ENCODE results near the gene RBFA.

RBFA gene

DNA sequence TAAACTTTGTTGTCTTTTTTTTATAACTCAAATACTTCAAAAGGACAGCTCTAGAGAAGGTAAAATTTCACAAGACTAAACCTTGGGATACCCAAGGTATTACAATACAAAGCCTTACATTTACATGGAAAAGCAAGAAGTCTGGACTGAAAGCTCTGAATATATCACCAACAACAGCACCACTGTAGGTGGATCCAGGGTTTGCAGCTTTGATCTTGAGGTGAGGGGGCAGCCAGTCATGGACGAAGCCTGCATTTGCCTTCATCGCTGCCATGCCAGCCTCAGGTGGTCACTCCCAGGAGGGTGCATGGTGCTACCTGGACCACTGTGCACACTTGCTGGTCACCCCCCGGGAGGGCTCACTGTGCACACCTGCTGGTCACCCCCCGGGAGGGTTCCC lies 36.6 kb downstream of the RBFA start:
- in situ Hi-C loops (cut with HindIII; ENCODE audit: low sequenced_read_pairs), result no loop called here

DNA sequence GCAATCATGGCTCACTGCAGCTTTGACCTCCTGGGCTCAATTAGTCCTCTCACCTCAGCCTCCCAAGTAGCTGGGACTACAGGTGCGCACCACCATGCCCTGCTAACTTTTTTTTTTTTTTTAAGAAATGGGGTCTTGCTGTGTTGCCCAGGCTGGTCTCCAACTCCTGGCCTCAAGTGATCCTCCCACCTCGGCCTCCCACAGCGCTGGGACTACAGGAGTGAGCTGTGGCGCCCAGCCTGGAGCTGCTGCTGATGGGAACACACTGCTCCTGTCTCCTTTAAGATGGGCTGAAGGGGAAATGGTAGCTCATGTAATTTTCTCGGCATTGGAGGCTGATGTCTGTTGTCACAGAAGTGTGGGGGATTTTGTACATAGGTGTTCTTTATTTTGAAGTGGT lies 39.9 kb downstream of the RBFA start:
- in situ Hi-C loops (cut with HindIII; ENCODE audit: low sequenced_read_pairs), result no loop called here

DNA sequence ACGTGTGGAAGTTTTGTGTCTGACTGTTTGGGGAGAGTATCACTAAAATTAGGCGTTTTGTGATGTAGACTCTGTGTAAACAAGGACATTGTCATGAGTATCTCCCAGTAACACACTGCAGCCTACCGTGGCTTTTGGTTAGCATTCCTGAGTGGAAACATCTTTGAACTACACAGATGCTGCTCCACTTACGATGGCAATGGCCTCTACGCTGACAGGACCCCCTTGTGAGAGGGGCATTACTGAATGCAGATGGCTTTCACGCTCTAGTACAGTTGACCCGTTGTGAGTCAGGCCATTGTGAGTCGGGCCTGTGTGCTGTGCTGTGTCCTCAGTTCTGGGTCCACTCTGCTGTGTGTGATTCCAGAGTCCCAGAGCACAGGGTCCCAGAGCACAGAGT lies 40.5 kb downstream of the RBFA start:
- in situ Hi-C loops (cut with HindIII; ENCODE audit: low sequenced_read_pairs), result no loop called here

DNA sequence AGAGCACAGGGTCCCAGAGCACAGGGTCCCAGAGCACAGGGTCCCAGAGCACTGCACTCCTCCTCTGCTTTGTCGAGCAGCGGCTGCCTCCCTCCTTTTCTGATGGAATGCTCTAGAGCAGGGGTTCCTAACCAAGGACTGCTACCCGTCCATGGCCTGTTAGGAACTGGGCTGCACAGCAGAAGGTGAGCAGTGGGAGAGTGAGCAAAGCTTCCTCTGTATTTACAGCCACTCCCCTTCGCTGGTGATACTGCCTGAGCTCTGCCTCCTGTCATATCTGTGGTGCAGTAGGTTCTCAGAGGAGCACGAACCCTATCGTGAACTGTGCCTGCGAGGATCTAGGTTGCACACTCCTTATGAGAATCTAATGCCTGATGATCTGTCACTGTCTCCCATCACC lies 41.7 kb downstream of the RBFA start:
- in situ Hi-C loops (cut with HindIII; ENCODE audit: low sequenced_read_pairs), result no loop called here

DNA sequence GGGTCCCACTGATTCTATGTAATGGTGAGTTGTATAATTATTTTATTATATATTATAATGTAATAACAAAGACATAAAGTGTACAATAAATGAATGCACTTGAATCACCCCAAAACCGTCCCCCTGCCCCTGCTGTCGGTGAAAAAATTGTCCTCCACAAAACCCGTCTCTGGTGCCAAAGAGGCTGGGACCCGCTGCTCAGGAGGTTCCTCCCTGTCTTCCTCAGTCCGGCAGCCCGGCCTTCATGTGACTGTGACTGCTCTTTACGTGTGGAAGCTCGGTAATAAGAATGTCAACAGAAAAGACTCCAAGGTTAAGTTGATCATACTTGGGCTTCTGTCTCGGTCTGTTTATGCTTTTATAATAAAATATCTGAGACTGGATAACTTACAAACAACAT lies 42.1 kb downstream of the RBFA start:
- in situ Hi-C loops (cut with HindIII; ENCODE audit: low sequenced_read_pairs), result no loop called here

DNA sequence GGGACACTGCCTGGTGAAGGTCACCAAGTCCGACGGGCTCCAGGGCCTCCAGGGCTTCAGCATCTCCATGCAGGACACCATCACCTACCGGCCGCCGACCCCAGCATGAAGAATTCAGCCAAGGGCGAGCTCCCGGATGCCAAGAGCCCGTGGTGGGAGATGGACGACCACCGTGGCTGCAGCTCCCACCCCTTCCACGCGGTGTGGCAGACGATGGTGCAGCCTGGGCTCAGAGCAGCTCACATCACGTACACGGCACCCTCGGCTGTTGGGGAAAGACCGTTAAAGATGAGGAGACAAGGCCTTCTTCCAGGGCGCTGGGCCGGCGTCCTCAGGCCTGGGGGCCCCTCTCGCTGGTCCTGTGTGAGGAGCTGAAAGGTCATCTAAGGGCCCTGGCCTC lies 43.6 kb downstream of the RBFA start:
- in situ Hi-C loops (cut with HindIII; ENCODE audit: low sequenced_read_pairs), result no loop called here
